HG03280 (cell line): ENCODE data around the gene TBCB.
"Not testable (repeated sequence)": the region's sequence is repeated elsewhere in the genome, so short reads cannot be mapped to it uniquely, and the experiment has no call there.

Source experiments
- ATAC-seq: cut with Tn5 transposase; IDR thresholded peaks from one replicate; pipeline ENCODE4 v1.9.1; 2021; ENCODE audit warnings: mild to moderate bottlenecking, moderate library complexity; ENCODE audit not compliant: unreplicated experiment

TBCB gene

GRCh38 chr19:36134867-36135266 lies 19.6 kb downstream of the TBCB start:
- ATAC-seq, result not testable (repeated sequence)

DNA sequence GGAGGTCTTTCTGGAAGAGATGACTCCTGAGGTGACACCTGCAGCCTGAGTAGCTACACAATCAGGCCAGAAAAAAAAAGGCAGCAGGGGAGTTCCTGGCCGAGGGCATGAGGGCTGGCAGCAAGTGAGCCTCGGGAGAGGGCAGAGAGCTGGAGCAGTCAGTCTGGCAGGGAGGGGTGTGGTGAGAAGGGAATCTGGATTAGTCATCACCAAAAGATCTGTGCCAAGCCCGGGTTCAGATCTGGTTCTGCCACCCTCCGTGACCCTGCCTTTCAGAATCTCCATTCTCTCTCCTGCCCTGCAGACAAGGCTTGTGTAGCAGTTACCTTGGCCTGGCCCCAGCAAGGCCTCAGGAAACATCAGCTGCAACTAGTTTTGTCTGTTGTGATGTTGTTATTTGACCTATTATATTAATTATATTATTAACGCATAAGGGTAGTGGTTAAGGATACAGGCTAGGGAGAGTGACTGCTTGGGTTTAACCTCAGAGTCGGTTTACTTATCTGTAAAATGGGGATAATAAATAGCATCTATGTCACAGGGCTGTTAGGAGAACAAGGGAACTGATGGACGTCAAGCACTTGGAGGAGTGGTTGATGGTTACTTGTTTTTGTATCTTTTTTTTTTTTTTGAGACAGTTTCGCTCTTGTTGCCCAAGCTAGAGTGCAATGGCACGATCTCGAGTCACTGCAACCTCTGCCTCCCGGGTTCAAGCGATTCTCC lies 21.9 kb downstream of the TBCB start:
- ATAC-seq, result no peak

GRCh38 chr19:36139120-36139472 lies 23.8 kb downstream of the TBCB start:
- ATAC-seq, result no peak

GRCh38 chr19:36139473-36140303 lies 24.4 kb downstream of the TBCB start, which contains the start of gene CAPNS1:
Gene CAPNS1, plus strand, starts transcription at chr19:36140066. Its CDS starts 946 bp downstream, at chr19:36141012.
- ATAC-seq, result peak; percentile 81

GRCh38 chr19:36140304-36141038 lies 25.2 kb downstream of the TBCB start:
- peak; percentile 9 for ATAC-seq

DNA sequence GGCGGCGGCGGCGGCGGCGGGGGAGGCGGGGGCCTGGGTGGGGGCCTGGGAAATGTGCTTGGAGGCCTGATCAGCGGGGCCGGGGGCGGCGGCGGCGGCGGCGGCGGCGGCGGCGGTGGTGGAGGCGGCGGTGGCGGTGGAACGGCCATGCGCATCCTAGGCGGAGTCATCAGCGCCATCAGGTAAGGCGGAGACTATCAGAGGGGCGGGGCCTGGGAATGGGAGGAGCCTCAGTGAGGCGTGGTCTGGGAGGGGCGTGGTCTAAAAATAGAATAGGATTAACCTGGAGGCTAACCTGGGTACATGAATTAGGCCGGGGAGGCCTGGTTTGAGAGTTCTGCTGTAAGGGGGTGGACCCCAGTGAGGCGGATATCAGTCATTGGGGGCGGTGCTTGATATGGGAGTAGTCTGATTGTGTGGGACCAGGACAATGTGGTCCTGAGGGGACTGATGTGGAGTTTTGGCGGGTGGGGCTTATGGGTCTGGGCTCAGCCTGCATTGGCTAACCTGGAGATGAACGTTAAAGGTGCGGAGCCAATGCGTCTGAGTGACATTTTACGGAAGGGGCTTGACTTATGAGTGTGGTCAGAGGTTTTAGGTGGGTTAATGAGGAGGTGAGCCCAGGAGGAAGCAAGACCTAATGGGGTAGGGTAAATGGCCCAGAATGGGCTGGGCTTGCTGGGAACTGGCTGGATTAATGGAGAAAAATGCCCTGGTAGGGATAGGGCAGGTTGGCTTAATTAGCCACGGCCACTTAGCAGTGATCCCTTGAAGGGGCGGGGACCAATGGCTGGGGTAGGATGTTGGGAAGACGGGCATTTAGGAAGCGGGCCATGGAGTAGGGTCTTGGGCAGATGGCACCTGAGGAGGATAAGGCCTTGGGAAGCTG lies 26.0 kb downstream of the TBCB start:
- peak; percentile 65 for ATAC-seq

DNA sequence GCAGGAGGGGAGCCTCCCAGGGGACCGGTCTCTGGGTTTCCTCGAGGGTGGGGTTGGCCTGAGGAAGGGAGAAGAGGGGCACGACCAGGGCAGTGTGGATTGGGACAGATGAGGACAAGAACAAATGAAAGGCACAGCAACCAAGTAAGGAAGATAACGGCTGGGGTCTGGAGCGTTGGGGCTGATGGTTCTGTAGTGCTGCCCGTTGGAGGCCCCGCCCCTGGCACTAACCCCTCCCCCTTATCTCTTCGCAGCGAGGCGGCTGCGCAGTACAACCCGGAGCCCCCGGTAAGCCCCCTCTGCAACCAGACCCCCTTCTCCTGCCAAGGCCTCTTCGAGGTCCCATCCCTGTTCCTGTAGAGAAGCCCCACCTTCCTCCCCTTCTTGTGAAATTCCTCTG lies 26.8 kb downstream of the TBCB start:
- ATAC-seq, result no peak

- ATAC-seq, result no peak
These were observed 27.2 kb downstream of the TBCB start for GRCh38 chr19:36142496-36142895.

GRCh38 chr19:36144624-36145023 lies 29.4 kb downstream of the TBCB start:
- ATAC-seq, result no peak

- ATAC-seq, result no peak
These were observed 34.6 kb downstream of the TBCB start for GRCh38 chr19:36149673-36150406.

GRCh38 chr19:36150586-36150985 lies 35.3 kb downstream of the TBCB start:
- no peak for ATAC-seq

DNA sequence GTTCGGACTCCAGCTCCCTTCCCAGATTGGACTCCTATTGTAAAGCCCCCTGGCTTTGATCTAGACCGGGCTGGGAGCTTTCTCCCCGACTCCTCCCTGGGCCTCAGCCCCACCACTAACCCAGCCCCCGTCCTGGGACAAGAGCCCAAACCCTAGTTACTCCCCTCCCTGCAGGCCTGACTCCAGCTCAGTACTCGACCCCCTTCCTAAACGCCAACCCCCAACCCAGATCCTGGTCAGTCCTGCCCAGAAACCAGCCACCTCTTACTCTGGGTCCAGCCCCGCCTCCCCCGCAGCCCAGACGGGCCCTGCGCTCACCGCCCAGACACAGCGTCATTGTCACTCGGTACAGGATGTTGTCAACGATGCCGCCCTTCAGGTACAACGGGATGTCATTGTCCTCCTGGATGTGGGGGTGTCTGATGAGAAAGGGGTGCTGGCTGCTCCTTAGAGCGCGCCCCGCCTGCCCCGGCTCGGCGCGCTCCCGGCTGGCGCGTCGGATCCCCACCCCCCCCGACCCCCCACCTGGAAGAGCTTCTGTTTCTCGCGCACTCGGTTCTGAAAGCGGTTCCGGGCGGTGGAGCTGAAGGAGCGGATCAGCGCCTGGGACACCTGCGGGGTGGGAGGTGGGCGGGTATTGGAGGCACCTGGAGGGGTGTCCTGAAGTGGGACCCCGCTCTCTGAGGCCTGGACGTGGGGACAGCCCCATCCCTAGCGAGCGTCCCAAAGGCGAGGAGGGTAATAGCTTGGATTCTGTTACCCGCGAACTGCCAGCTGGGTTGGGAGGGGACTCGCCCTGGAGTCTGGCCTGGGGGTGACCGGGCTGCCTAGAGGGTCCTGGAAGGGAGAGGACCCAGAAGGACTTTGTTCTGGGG lies 36.1 kb downstream of the TBCB start:
- no peak for ATAC-seq

DNA sequence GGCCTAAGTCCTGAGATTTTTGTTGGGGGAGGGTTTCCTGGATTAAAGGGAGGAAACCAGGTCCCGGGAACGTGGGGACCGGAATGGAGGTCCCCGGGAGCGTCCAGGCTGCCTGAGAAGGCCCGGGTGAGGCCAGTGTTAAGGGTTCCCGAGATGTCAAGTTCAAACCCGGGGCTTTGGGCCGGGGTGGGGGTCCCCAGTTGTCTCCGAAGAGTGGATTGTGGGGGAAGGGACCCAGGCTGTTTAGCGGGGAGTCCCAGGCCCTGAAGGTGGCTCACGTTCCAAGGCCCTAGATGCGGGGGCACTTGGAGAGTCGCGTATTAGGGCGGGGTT lies 36.7 kb downstream of the TBCB start:
- no peak for ATAC-seq

- ATAC-seq, result no peak
These were observed 37.3 kb downstream of the TBCB start, which contains the start of gene COX7A1 for GRCh38 chr19:36152352-36153091. Gene COX7A1, minus strand, starts transcription at chr19:36152447. Its CDS starts 40 bp downstream, at chr19:36152407.

GRCh38 chr19:36153126-36153525 lies 37.9 kb downstream of the TBCB start:
- no peak for ATAC-seq

DNA sequence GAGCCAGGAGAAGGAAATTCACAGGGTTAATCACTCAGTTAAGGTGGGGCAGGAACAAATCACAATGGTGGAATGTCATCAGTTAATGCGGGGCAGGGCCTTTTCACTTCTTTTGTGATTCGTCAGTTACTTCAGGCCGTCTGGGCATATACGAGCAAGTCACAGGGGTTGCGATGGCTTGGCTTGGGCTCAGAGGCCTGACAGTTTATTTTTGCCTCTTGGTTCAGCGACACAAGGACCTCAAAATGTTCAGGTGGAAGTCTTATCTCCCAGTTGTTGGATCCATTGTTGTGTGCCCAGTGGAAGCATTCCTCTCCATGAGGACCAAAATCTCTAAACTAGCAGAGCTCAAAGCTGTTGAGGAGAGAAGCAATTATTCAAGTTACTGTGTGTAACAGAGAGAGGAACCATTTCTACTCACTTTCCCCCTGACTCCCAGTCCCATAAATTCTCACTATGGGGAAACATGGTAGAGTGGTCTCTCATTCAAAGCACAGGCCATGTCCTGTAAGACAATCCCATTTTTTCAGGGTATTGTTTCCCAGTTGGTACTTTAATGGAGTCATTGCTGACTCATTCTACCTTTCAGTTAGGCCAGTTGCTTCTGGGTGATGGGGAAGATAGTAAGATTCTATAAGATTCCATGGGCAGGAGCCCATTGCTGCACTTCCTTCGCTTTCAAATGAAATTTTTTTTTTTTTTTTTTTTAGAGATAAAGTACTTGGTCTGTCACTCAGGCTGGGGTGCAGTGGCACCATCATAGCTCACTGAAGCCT lies 45.7 kb downstream of the TBCB start:
- ATAC-seq, result no peak

- ATAC-seq, result no peak
These were observed 48.5 kb downstream of the TBCB start for GRCh38 chr19:36163813-36164212.
